K562 (cell line): Measurements from ENCODE around the gene C4orf51.

Experiments
- CTCF ChIP-seq, 3 experiments: IDR thresholded peaks in 2 of 3; conservative IDR thresholded peaks in 1 of 3; 2 replicates each; pipeline ENCODE4 v1.5.1; 2011 to 2012; ENCODE audit warnings: low read length in 3 of 3, mild to moderate bottlenecking in 3 of 3, control low read depth in 2 of 3, improper control_type of control experiment in 1 of 3, inconsistent platforms in 1 of 3, low read depth in 1 of 3, mixed read lengths in 1 of 3, moderate library complexity in 1 of 3; ENCODE audit not compliant: insufficient read depth in 2 of 3
- EP300 ChIP-seq: IDR thresholded peaks from 2 replicates; pipeline ENCODE4 v1.6.1; 2012; ENCODE audit warnings: low read length, improper control_type of control experiment
- POLR2AphosphoS5 ChIP-seq: IDR thresholded peaks from 2 replicates; pipeline ENCODE4 v1.6.1; 2011; ENCODE audit warnings: mild to moderate bottlenecking, low read depth, low read length, moderate library complexity; ENCODE audit not compliant: control insufficient read depth, insufficient read depth
- PTTG1 ChIP-seq: fragments of 450-650 bp; IDR thresholded peaks from 2 replicates; pipeline ENCODE4 v1.6.1; 2016; ENCODE audit warnings: low read depth, mild to moderate bottlenecking, missing genetic modification characterization, missing compliant biosample characterization
- RBM17 ChIP-seq: fragments of 200-400 bp; formaldehyde crosslinking; IDR thresholded peaks from 2 replicates; pipeline ENCODE4 v1.6.1; 2017; ENCODE audit warnings: low read depth, mild to moderate bottlenecking, low read length, borderline replicate concordance
- STAT5B ChIP-seq: fragments of 250-450 bp; sonication (Bioruptor Pico); IDR thresholded peaks from 2 replicates; pipeline ENCODE4 v1.8.0; 2021; ENCODE audit warnings: mild to moderate bottlenecking, inconsistent platforms
- TCF7L2 ChIP-seq: fragments of 150-350 bp; IDR thresholded peaks from 2 replicates; pipeline ENCODE4 v1.6.1; 2016; ENCODE audit warnings: low read depth, mild to moderate bottlenecking, low read length, moderate library complexity
- ZBTB7A ChIP-seq: IDR thresholded peaks from 2 replicates; pipeline ENCODE4 v1.6.1; 2011; ENCODE audit warnings: low read depth, mild to moderate bottlenecking, low read length, moderate library complexity, borderline replicate concordance; ENCODE audit not compliant: control insufficient read depth
- ZC3H11A ChIP-seq: IDR thresholded peaks from 2 replicates; pipeline ENCODE4 v1.6.1; 2012; ENCODE audit warnings: low read depth, low read length, improper control_type of control experiment
- ZNF518B ChIP-seq: fragments of 250-450 bp; sonication (Bioruptor Pico); IDR thresholded peaks from 2 replicates; pipeline ENCODE4 v1.5.0; 2021; ENCODE audit warnings: mild to moderate bottlenecking, moderate library complexity
- TF ChIP-seq, protein P1 (sequence below): sonication (generic); formaldehyde crosslinking; IDR thresholded peaks from 2 replicates; pipeline ENCODE4 v1.8.1; 2023; ENCODE audit warnings: mild to moderate bottlenecking, missing genetic modification reagents
- TF ChIP-seq, protein P2 (sequence below): sonication (generic); formaldehyde crosslinking; IDR thresholded peaks from 2 replicates; pipeline ENCODE4 v1.9.0; 2022; ENCODE audit warnings: mild to moderate bottlenecking, missing genetic modification reagents
- TF ChIP-seq, protein P3 (sequence below): fragments of 450-650 bp; formaldehyde crosslinking; IDR thresholded peaks from 2 replicates; pipeline ENCODE4 v1.4.0; 2022; ENCODE audit warnings: missing genetic modification characterization
- TF ChIP-seq, protein P4 (sequence below): fragments of 250-450 bp; sonication (Bioruptor Pico); IDR thresholded peaks from 2 replicates; pipeline ENCODE4 v1.8.0; 2021; ENCODE audit warnings: mild to moderate bottlenecking, moderate library complexity

- no peak for TF ChIP-seq ZC3H11A
- TF ChIP-seq, protein P1, sequence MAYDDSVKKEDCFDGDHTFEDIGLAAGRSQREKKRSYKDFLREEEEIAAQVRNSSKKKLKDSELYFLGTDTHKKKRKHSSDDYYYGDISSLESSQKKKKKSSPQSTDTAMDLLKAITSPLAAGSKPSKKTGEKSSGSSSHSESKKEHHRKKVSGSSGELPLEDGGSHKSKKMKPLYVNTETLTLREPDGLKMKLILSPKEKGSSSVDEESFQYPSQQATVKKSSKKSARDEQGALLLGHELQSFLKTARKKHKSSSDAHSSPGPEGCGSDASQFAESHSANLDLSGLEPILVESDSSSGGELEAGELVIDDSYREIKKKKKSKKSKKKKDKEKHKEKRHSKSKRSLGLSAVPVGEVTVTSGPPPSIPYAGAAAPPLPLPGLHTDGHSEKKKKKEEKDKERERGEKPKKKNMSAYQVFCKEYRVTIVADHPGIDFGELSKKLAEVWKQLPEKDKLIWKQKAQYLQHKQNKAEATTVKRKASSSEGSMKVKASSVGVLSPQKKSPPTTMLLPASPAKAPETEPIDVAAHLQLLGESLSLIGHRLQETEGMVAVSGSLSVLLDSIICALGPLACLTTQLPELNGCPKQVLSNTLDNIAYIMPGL (CRISPR knock-in tag), result no peak
- no peak for TF ChIP-seq CTCF (IDR thresholded peaks at IDR 0.05 in 2 of 3, conservative IDR thresholded peaks at IDR 0.05 in 1 of 3; ENCODE audit: insufficient read depth in 2 of 3, low read depth in 1 of 3, low read length in 3 of 3)
- TF ChIP-seq, protein P2, sequence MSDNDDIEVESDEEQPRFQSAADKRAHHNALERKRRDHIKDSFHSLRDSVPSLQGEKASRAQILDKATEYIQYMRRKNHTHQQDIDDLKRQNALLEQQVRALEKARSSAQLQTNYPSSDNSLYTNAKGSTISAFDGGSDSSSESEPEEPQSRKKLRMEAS (CRISPR knock-in tag), result no peak
- TF ChIP-seq, protein P3, sequence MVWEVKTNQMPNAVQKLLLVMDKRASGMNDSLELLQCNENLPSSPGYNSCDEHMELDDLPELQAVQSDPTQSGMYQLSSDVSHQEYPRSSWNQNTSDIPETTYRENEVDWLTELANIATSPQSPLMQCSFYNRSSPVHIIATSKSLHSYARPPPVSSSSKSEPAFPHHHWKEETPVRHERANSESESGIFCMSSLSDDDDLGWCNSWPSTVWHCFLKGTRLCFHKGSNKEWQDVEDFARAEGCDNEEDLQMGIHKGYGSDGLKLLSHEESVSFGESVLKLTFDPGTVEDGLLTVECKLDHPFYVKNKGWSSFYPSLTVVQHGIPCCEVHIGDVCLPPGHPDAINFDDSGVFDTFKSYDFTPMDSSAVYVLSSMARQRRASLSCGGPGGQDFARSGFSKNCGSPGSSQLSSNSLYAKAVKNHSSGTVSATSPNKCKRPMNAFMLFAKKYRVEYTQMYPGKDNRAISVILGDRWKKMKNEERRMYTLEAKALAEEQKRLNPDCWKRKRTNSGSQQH, result no peak
- no peak for TF ChIP-seq EP300
- no peak for TF ChIP-seq POLR2AphosphoS5
- TF ChIP-seq RBM17, result no peak
- TF ChIP-seq ZNF518B (CRISPR knock-in tag), result no peak
- no peak for TF ChIP-seq TCF7L2
- no peak for TF ChIP-seq PTTG1 (tag)
- TF ChIP-seq, protein P4, sequence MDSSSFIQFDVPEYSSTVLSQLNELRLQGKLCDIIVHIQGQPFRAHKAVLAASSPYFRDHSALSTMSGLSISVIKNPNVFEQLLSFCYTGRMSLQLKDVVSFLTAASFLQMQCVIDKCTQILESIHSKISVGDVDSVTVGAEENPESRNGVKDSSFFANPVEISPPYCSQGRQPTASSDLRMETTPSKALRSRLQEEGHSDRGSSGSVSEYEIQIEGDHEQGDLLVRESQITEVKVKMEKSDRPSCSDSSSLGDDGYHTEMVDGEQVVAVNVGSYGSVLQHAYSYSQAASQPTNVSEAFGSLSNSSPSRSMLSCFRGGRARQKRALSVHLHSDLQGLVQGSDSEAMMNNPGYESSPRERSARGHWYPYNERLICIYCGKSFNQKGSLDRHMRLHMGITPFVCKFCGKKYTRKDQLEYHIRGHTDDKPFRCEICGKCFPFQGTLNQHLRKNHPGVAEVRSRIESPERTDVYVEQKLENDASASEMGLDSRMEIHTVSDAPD (CRISPR knock-in tag), result no peak
- TF ChIP-seq ZBTB7A, result no peak
- TF ChIP-seq STAT5B (CRISPR knock-in tag), result no peak
These were observed 51.1 kb downstream of the C4orf51 start for GRCh38 chr4:145731028-145731427.
